Activated CD4-positive, CD25-positive, alpha-beta regulatory T cell treated with anti-CD3 and anti-CD28 coated beads, Interleukin-2, amount 50 U/mL, for 24 hours (primary cell): Measurements from ENCODE around the gene SPATA16.
"Not testable (repeated sequence)": the region's sequence is repeated elsewhere in the genome, so short reads cannot be mapped to it uniquely, and the experiment has no call there.

Experiments used
- ATAC-seq, 2 donors: fragments of 150-1000 bp; cut with Tn5 transposase; one replicate each; pipeline ENCODE4 v1.10.0; 2021; ENCODE audit warnings: mild to moderate bottlenecking in 1 of 2, moderate library complexity in 1 of 2

The SPATA16 gene

GRCh38 chr3:173058229-173058628 is 82.8 kb downstream of the SPATA16 start:
- ATAC-seq, result no peak

DNA sequence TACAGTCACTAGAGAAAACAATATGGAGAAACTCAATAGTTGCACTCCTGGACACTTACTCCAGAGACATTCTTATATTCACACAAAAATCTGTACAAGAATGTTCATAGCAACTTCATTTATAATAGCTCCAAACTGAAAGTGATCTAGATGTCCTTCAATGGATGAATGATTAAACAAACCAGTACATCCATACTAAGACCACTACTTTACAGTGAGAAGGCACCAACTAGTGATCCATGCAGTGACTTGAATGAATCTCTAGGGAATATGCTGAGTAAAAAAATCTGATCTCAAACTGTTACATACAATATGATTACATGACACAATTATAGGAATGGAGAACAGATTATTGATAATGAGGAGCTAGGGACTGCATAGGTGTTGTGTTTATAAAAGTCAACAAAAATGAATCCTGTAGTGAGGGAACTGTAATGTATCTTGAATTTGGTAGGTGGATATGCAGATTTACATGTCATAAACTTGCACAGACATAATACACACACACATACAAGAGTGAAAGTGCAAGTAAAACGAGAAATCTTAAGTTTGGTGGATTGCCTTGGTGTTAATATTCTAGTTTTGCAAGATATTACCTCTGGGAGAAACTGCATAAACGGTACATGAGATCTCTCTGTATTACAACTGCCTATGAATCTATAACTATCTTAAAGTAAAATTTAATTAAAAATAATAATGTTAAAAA is 85.7 kb downstream of the SPATA16 start:
- ATAC-seq, result no peak

GRCh38 chr3:173049360-173049759 is 91.7 kb downstream of the SPATA16 start:
- ATAC-seq, result no peak

- ATAC-seq, result no peak
Observed at GRCh38 chr3:173045770-173046382, 95.2 kb downstream of the SPATA16 start.

DNA sequence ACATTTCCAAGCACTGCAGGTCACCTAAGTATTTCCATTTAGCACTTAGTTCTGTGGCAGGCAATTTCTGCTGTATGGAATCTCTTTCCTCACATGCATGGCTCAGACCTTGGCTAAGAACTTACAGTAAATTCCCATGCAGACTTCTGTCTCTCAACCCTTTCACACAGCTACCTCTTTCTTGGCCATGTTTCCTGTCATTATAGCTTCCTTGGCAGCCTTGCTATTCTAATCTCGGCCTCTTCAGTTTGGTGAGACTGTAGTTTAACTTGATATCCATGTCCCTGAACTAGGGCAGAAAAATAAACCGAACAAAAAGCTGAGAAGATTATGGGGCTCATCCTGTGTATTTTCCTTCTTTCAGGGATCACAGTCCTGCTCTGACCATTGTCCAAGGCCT is 96.0 kb downstream of the SPATA16 start:
- no peak for ATAC-seq

DNA sequence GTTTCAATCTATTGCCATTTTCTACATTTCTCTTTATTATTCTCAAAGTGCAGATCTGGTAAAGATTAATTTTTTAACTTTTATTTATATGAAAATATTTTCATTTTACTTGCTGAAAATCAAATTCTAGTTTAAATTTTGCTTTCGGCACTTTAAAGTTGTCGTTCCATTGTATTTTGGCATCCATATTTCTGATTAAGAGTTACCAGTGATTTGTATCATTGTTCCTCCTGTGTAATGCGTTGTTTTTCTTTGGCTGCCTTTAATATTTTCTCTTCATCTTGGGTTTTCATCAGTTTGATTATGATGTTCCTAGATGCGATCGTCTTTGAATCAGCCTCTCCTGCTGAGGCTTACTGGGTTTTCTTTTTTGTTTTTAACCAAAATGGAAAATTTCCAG is 97.3 kb downstream of the SPATA16 start:
- ATAC-seq, result no peak

GRCh38 chr3:173038484-173038871 is 102.6 kb downstream of the SPATA16 start:
- no peak for ATAC-seq

DNA sequence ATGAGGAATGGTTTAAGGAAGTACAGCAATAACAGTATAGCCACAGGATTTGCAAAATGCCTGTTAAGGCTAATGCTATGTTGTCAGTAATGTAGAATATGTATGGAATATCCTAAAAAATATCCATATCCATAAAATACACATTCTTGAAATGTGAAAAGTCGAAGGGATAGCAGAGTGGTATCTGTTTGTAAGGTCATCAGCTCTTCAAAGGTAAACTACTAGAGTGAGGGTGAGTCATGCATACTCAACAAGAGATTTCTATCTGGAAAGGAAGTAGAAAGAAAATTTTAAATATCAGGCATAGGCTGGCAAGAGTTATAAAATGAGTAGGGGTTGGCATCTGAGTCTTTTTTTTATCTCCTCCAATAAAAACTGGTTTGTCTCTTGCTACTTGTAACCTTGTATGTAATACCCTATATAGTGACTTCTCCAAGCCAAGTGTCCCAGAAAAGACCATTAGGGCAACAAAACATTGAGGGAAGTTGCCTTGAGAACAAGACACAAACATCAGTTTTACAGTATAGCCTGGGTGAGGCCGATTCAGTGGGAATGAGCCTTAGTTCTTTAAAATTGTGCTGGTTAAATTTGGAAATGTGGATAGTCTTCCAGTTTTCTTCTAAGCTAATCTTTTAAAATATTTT is 103.1 kb downstream of the SPATA16 start:
- ATAC-seq, result no peak

GRCh38 chr3:173030273-173030672 is 110.8 kb downstream of the SPATA16 start:
- ATAC-seq, result no peak

DNA sequence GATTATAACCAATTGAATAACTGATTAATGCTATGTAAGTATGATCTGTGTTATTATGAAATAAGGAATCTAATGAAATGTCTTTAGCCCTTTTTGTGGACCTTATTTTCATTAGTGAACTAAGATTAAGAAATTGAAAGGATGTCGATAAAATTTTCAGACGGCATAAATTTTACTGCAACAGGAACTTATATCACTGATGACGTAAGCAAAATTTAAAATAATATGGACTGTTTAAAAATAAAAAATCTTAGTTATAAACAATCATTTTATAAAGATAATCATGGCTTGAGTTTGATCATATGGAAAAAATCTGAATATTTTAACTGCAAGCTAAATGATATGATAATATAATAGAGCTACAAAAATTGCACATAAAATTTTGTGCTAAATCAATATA is 112.7 kb downstream of the SPATA16 start:
- ATAC-seq, result no peak

DNA sequence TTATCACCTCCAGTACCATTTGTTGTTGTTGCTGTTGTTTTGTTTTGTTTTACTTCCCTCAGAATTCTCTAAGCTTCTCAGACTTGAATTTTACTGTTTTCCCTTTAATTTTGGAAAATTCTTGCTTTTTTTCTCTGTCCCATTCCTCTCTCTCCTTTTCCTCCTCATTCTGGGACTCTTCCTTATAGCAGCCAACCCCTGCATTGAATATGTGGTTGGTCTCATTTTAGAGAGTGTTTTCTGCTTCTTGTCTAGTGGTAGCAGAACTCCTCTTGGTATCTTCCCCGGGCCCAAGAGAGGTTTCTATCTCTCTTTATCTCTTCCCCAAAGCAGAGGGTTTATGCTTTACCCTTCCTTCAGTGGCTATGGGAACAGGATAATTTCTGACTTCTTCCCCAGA is 113.6 kb downstream of the SPATA16 start:
- no peak for ATAC-seq

GRCh38 chr3:173025941-173026340 is 115.1 kb downstream of the SPATA16 start:
- ATAC-seq, result no peak

GRCh38 chr3:173021547-173022185 is 119.4 kb downstream of the SPATA16 start:
- ATAC-seq, result no peak

GRCh38 chr3:173020128-173020527 is 120.9 kb downstream of the SPATA16 start:
- not testable (repeated sequence) for ATAC-seq

- no peak for ATAC-seq
Observed at GRCh38 chr3:173019378-173019777, 121.7 kb downstream of the SPATA16 start.

- ATAC-seq, result no peak
Observed at GRCh38 chr3:173018758-173019157, 122.3 kb downstream of the SPATA16 start.

- no peak for ATAC-seq
Observed at GRCh38 chr3:173013219-173013832, 127.7 kb downstream of the SPATA16 start.

- ATAC-seq, result no peak
Observed at GRCh38 chr3:173009410-173009809, 131.6 kb downstream of the SPATA16 start.

DNA sequence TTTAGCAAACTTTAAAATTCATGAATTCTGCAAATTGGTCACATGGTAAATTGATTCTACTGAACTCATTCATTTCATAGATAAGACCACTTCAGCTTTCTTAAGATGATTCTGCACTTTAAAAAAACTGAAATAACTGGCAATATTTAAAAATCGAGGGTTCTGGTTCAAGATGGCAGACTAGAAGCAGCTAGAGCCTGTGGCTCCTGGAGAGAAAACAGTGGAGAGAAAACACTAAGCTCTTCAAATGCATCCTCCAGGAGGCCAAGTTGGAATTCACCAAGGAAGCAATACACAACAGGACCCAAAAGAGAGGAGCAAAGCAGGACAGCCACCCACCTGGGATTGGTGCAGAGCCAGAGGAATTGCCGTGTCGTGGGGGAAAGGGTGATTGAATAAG is 132.1 kb downstream of the SPATA16 start:
- ATAC-seq, result no peak

- ATAC-seq, result peak in 1 of 2 donors; percentile 17
Observed at GRCh38 chr3:173007079-173007723, 133.8 kb downstream of the SPATA16 start.

DNA sequence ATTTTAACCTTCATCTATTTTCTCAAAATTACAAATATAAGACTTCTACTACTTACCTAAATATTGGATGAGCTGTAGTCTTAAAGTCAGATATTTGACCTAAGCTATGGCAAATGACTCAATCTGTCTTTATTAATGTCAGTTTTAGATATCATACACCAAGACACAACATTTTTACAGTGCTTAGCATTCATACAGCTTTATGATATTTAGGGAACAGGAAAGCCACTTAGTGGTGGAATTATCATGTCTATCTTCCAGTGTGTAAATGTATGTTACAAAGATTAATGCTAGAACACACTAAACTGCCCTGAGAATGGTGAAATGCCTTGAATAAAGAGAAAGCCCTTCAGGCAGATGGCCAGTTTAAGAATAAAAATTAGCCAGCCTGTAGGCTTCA is 135.0 kb downstream of the SPATA16 start:
- no peak for ATAC-seq

DNA sequence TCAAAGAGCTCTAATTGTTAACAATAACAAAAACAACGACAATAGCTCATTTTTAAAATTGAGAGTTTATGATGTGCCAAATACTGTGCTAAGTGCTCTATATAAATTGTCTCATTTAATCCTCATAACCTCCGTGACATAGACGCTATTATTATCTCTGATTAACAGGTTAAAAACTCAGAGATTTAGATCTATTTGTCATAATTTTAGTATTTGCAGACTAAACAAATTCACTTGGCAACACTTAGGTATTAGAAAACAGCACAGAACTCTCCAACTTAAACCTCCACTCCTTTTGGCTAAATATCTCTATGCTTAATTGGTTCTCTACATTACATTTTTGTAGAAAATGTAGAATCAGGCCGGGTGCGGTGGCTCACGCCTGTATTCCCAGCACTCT is 136.4 kb downstream of the SPATA16 start:
- ATAC-seq, result no peak

- no peak for ATAC-seq
Observed at GRCh38 chr3:173003956-173004355, 137.1 kb downstream of the SPATA16 start.
